Measurements from ENCODE around the gene AURKB.
A peak's percentile ranks its signal among the peaks of the same experiment; 100 is the strongest.

The AURKB gene

GRCh38 chr17:8158267-8159031 lies 51.9 kb downstream of the AURKB start:
- Histone ChIP-seq H3K4me1 (ENCODE audit: low read depth, poor library complexity, severe bottlenecking) (no peaks in the 10 kb centered on the region), H3K27ac (no peak overlapping the region), H3K36me3 (ENCODE audit: insufficient read depth) (no peaks in the 10 kb centered on the region), H3K79me2 (ENCODE audit: insufficient read depth, low read depth) (no peaks in the 10 kb centered on the region), H4K20me1 (ENCODE audit: insufficient read depth) (no peaks in the 10 kb centered on the region), H3K27me3 (ENCODE audit: insufficient read depth, low read depth) (no peaks in the 10 kb centered on the region), H3K4me3 (IDR thresholded peaks at IDR 0.05; ENCODE audit: insufficient read depth, low read depth, low read length) (no peak overlapping the region), H2AFZ (ENCODE audit: low read depth) (no peak overlapping the region), H3K4me2 (no peak overlapping the region), H3K9ac (no peak overlapping the region)
- TF ChIP-seq CTCF (conservative IDR thresholded peaks at IDR 0.05; ENCODE audit: low read depth, low read length): peak; percentile 64

- H4K20me1 ChIP-seq (ENCODE audit: insufficient read depth): no peaks in the 10 kb centered on the region
- H3K9ac ChIP-seq: peak overlapping the region; percentile 56; the same call in 1 of the 2 replicates
- no peak for TF ChIP-seq CTCF (conservative IDR thresholded peaks at IDR 0.05; ENCODE audit: low read depth, low read length)
- no peak overlapping the region for H2AFZ ChIP-seq (ENCODE audit: low read depth)
- no peaks in the 10 kb centered on the region for H3K4me1 ChIP-seq (ENCODE audit: low read depth, poor library complexity, severe bottlenecking)
- H3K27me3 ChIP-seq (ENCODE audit: insufficient read depth, low read depth): no peaks in the 10 kb centered on the region
- no peak overlapping the region; the same call in 1 of the 2 replicates for H3K4me2 ChIP-seq
- H3K79me2 ChIP-seq (ENCODE audit: insufficient read depth, low read depth): no peaks in the 10 kb centered on the region
- peak overlapping the region; percentile 68 for H3K27ac ChIP-seq
- H3K36me3 ChIP-seq (ENCODE audit: insufficient read depth): no peaks in the 10 kb centered on the region
- no peak overlapping the region for H3K4me3 ChIP-seq (IDR thresholded peaks at IDR 0.05; ENCODE audit: insufficient read depth, low read depth, low read length)
Measured at GRCh38 chr17:8156246-8156992, 54.0 kb downstream of the AURKB start.

GRCh38 chr17:8155996-8156245 lies 54.5 kb downstream of the AURKB start:
- Histone ChIP-seq H2AFZ (ENCODE audit: low read depth) (no peak overlapping the region), H3K4me3 (IDR thresholded peaks at IDR 0.05; ENCODE audit: insufficient read depth, low read depth, low read length) (no peak overlapping the region), H3K4me2 (0 out of 2 replicates have a peak overlapping the region, but pooled peaks have one; percentile 21), H4K20me1 (ENCODE audit: insufficient read depth) (no peaks in the 10 kb centered on the region), H3K79me2 (ENCODE audit: insufficient read depth, low read depth) (no peaks in the 10 kb centered on the region), H3K27ac (peak overlapping the region; percentile 18; the same call in 1 of the 2 replicates), H3K9ac (peak overlapping the region; percentile 41; the same call in 1 of the 2 replicates), H3K36me3 (ENCODE audit: insufficient read depth) (no peaks in the 10 kb centered on the region), H3K4me1 (ENCODE audit: low read depth, poor library complexity, severe bottlenecking) (no peaks in the 10 kb centered on the region), H3K27me3 (ENCODE audit: insufficient read depth, low read depth) (no peaks in the 10 kb centered on the region)
- TF ChIP-seq CTCF (conservative IDR thresholded peaks at IDR 0.05; ENCODE audit: low read depth, low read length): no peak

GRCh38 chr17:8155231-8155995 lies 55.0 kb downstream of the AURKB start:
- peak overlapping the region; percentile 18; the same call in 1 of the 2 replicates for H3K27ac ChIP-seq
- TF ChIP-seq CTCF (conservative IDR thresholded peaks at IDR 0.05; ENCODE audit: low read depth, low read length): no peak
- no peaks in the 10 kb centered on the region for H3K27me3 ChIP-seq (ENCODE audit: insufficient read depth, low read depth)
- no peak overlapping the region for H3K4me3 ChIP-seq (IDR thresholded peaks at IDR 0.05; ENCODE audit: insufficient read depth, low read depth, low read length)
- no peaks in the 10 kb centered on the region for H3K79me2 ChIP-seq (ENCODE audit: insufficient read depth, low read depth)
- H4K20me1 ChIP-seq (ENCODE audit: insufficient read depth): no peaks in the 10 kb centered on the region
- 0 out of 2 replicates have a peak overlapping the region, but pooled peaks have one; percentile 21 for H3K4me2 ChIP-seq
- no peak overlapping the region for H2AFZ ChIP-seq (ENCODE audit: low read depth)
- no peaks in the 10 kb centered on the region for H3K4me1 ChIP-seq (ENCODE audit: low read depth, poor library complexity, severe bottlenecking)
- no peaks in the 10 kb centered on the region for H3K36me3 ChIP-seq (ENCODE audit: insufficient read depth)
- peak overlapping the region; percentile 41; the same call in 1 of the 2 replicates for H3K9ac ChIP-seq
